H1 (cell line): Measurements from ENCODE around the gene FRMD4A. TPM values are rescaled to one million over a fixed set of nuclear protein-coding genes. Genes with fewer than 3 reads are reported as not detected.

ENCODE experiments used
- HDAC2 ChIP-seq, 2 experiments: fragments of 300-600 bp in 1 of 2; sonication (generic) in 1 of 2; IDR thresholded peaks; 2 replicates each; pipeline ENCODE4 v1.6.1; 2011 to 2012; ENCODE audit warnings: low read depth in 2 of 2, low read length in 2 of 2, mild to moderate bottlenecking in 2 of 2, moderate library complexity in 2 of 2, borderline replicate concordance in 1 of 2, inconsistent platforms in 1 of 2
- SIN3A ChIP-seq, 2 experiments: IDR thresholded peaks in 1 of 2; conservative IDR thresholded peaks in 1 of 2; 2 replicates each; pipeline ENCODE4 v1.6.1; 2011 to 2012; ENCODE audit warnings: low read length in 2 of 2, improper control_type of control experiment in 1 of 2, low read depth in 1 of 2, mild to moderate bottlenecking in 1 of 2
- polyA plus RNA-seq, 7 experiments: library from polyadenylated mRNA; depleted of rRNA in 3 of 7; stranded (reverse) in 5 of 7; unstranded in 2 of 7; fragments of >200 nt in 5 of 7; fragments of 200-250 nt in 2 of 7; gene quantifications; 1 replicate in 5 of 7; 2 replicates in 1 of 7; 4 replicates in 1 of 7; pipeline versions ENCODE4 v1.2.1 to v1.2.3, GENCODE V29; 2011 to 2013; ENCODE audit warnings: missing spikeins in 2 of 7, mixed read lengths in 2 of 7
- total RNA-seq: library from RNA; stranded (reverse); fragmentation: NEBNext Ultra II Directional; extraction: Animal tissue kit (Norgen Biotek cat#: 25700); gene quantifications from 2 replicates; pipeline ENCODE4 v1.2.1, GENCODE V29; 2021

FRMD4A gene
- total and polyA plus RNA-seq, 2 of the 8 experiments (the other 6 are each of a cell fraction or from before 2014, with no cell fraction given) = 38.6 to 39.6 TPM

DNA sequence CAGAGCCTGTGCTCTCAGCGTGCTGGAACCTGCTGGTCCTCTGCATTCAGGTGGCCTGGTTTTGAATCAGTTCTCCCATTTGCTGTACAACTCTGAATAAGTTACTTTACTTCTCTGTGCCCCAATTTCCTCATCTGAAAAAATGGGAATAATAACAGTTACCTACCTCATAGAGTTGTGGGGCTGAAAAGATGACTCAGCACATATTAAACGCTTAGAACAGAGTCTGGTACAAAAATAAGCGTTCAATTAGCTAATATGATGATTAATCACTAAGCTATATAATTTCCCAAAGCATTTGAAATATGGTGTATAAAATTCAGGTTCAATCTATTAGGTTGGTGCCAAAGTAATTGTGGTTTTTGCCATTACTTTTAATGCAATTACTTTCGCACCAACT is 484.8 kb downstream of the FRMD4A start (continued):
- no peak for TF ChIP-seq SIN3A (conservative IDR thresholded peaks at IDR 0.05 in 1 of 2, IDR thresholded peaks at IDR 0.05 in 1 of 2; ENCODE audit: low read depth in 1 of 2, low read length in 2 of 2)
- TF ChIP-seq HDAC2 (IDR thresholded peaks at IDR 0.05; ENCODE audit: borderline replicate concordance in 1 of 2, low read depth in 2 of 2, low read length in 2 of 2) = no peak
